Naive thymus-derived CD8-positive, alpha-beta T cell (primary cell): ENCODE measurements around the gene KANSL3. TPM values are rescaled to one million over a fixed set of nuclear protein-coding genes. Genes with fewer than 3 reads are reported as not detected.
A peak's percentile ranks its signal among the peaks of the same experiment; 100 is the strongest.
"Not testable (repeated sequence)": the region's sequence is repeated elsewhere in the genome, so short reads cannot be mapped to it uniquely, and the experiment has no call there.

ENCODE experiments used
- ATAC-seq, 2 donors: fragments of 150-1000 bp; cut with Tn5 transposase in 1 of 2; sonication (Bioruptor Pico), chemical (Tn5 transposase) in 1 of 2; 1 replicate in 1 of 2; 2 replicates in 1 of 2; pipeline ENCODE4 v1.10.0; 2021; ENCODE audit warnings: mild to moderate bottlenecking in 2 of 2, moderate library complexity in 2 of 2
- POLR2A ChIA-PET: fragments of 350-600 bp; sonication (Branson Sonifier 250); formaldehyde crosslinking; loops from one replicate; lab custom pipeline; 2021; ENCODE audit warnings: antibody characterized with exemption; lab: Charles Lee
- DNase-seq, 10 donors: peaks; one replicate each; pipeline versions ENCODE4 v3.0.0 to v3.0.0-alpha.2; 2020 to 2022
- H3K27ac Mint-ChIP-seq, 10 donors: one replicate each; pipeline ENCODE4 v1.8.0; 2020 to 2022; ENCODE audit warnings: mild to moderate bottlenecking in 10 of 10, mixed read lengths in 10 of 10, moderate library complexity in 4 of 10, inconsistent platforms in 1 of 10
- H3K27me3 Mint-ChIP-seq, 5 donors: one replicate each; pipeline ENCODE4 v1.8.0; 2021 to 2022; ENCODE audit warnings: mixed read lengths in 5 of 5
- H3K36me3 Mint-ChIP-seq, 3 donors: one replicate each; pipeline ENCODE4 v1.8.0; 2020 to 2022; ENCODE audit warnings: mixed read lengths in 3 of 3, mild to moderate bottlenecking in 2 of 3, inconsistent platforms in 1 of 3
- H3K4me1 Mint-ChIP-seq, 4 donors: one replicate each; pipeline ENCODE4 v1.8.0; 2021 to 2022; ENCODE audit warnings: mixed read lengths in 4 of 4
- H3K4me3 Mint-ChIP-seq, 10 donors: one replicate each; pipeline ENCODE4 v1.8.0; 2020 to 2022; ENCODE audit warnings: mild to moderate bottlenecking in 10 of 10, mixed read lengths in 10 of 10, moderate library complexity in 6 of 10, inconsistent platforms in 1 of 10
- H3K9me3 Mint-ChIP-seq, 9 donors: one replicate each; pipeline ENCODE4 v1.8.0; 2020 to 2022; ENCODE audit warnings: mixed read lengths in 9 of 9, mild to moderate bottlenecking in 3 of 9, inconsistent platforms in 1 of 9, moderate library complexity in 1 of 9
- polyA plus RNA-seq, 3 donors: library from polyadenylated mRNA; unstranded; fragments of 300-500 nt; fragmentation: Illumina TruSeq; gene quantifications; one replicate each; pipeline ENCODE4 v1.2.3, GENCODE V29; 2021
- total RNA-seq, 8 experiments: library from RNA in 2 of 8; stranded (reverse) in 2 of 8; gene quantifications; one replicate each; pipeline ENCODE4 v1.2.3 and lab custom pipeline; 2021 to 2026

The KANSL3 gene
- total and polyA plus RNA-seq, 5 experiments from 2014 or later, result 8.3 to 61.8 (median 18.2) TPM

DNA sequence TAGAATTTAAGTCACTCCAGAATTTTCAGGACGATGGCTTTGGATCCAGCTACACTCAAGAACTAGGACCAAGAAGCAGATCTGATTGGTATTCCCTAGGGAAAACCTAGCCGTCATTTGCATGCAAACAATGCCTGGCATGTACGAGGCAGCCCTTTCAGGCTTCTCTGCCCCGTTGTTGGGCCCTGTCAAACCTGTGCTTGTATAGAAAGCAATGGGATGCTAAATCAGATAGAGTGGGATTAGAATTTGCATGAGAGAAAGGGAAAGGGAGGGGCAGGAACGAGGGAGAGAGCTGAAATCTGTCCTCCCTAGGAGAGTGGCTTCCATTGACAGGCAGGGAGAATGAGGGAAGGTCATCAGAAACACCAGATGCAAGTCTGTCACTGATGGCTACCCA, 73.0 kb downstream of the KANSL3 start:
- Mint-ChIP-seq H3K9me3 (peaks cover 0 to 2% (median 0%) of the 10 kb centered on the region in 9 donors), H3K36me3 (peaks cover 0 to 3% (median 0%) of the 10 kb centered on the region in 3 donors), H3K4me3 (no peak overlapping the region), H3K4me1 (no peaks in the 10 kb centered on the region), H3K27me3 (no peaks in the 10 kb centered on the region), H3K27ac (no peak overlapping the region)
- no peak for DNase-seq
- ATAC-seq, result no peak
- POLR2A ChIA-PET, result interaction anchor here (0.5 kb wide), 1 partner anchor 173 kb away, joined by 3 read pairs; no protein-coding TSS in a partner anchor

- no peak for ATAC-seq
- Mint-ChIP-seq H3K9me3 (peaks cover 0 to 2% (median 0%) of the 10 kb centered on the region in 9 donors), H3K27me3 (no peaks in the 10 kb centered on the region), H3K4me1 (no peaks in the 10 kb centered on the region), H3K36me3 (peaks cover 0 to 3% (median 0%) of the 10 kb centered on the region in 3 donors), H3K27ac (no peak overlapping the region), H3K4me3 (no peak overlapping the region)
- no peak for DNase-seq
- POLR2A ChIA-PET, result interaction anchor here (0.5 kb wide), 1 partner anchor 172 kb away, joined by 3 read pairs; no protein-coding TSS in a partner anchor
Observed at GRCh38 chr2:96564563-96564962, 73.5 kb downstream of the KANSL3 start.

- H3K36me3 Mint-ChIP-seq, result no peaks in the 10 kb centered on the region
Observed at GRCh38 chr2:96564026-96564425, 74.1 kb downstream of the KANSL3 start.

GRCh38 chr2:96558485-96558884, 79.6 kb downstream of the KANSL3 start:
- H3K27me3 Mint-ChIP-seq, result no peaks in the 10 kb centered on the region
- no peak for DNase-seq
- no peak for ATAC-seq
- peak overlapping the region in 2 of 10 donors; percentile 17 to 33 for H3K27ac Mint-ChIP-seq
- peaks cover 6 to 24% (median 13%) of the 10 kb centered on the region in 4 donors for H3K4me1 Mint-ChIP-seq
- no peaks in the 10 kb centered on the region for H3K36me3 Mint-ChIP-seq
- POLR2A ChIA-PET, result no interaction called here
- peaks cover 0 to 2% (median 0%) of the 10 kb centered on the region in 9 donors for H3K9me3 Mint-ChIP-seq
- no peak overlapping the region for H3K4me3 Mint-ChIP-seq

More at GRCh38 chr2:96564026-96564425, 74.1 kb downstream of the KANSL3 start:
- DNase-seq (no peak), ATAC-seq (no peak)
- Mint-ChIP-seq H3K4me1 (no peaks in the 10 kb centered on the region), H3K4me3 (no peak overlapping the region), H3K9me3 (peaks cover 0 to 2% (median 0%) of the 10 kb centered on the region in 9 donors), H3K27ac (no peak overlapping the region), H3K27me3 (no peaks in the 10 kb centered on the region)
- POLR2A ChIA-PET, result no interaction called here

- peak overlapping the region in 2 of 10 donors; percentile 33 to 40 for H3K27ac Mint-ChIP-seq
Observed at GRCh38 chr2:96558061-96558460, 80.1 kb downstream of the KANSL3 start.

DNA sequence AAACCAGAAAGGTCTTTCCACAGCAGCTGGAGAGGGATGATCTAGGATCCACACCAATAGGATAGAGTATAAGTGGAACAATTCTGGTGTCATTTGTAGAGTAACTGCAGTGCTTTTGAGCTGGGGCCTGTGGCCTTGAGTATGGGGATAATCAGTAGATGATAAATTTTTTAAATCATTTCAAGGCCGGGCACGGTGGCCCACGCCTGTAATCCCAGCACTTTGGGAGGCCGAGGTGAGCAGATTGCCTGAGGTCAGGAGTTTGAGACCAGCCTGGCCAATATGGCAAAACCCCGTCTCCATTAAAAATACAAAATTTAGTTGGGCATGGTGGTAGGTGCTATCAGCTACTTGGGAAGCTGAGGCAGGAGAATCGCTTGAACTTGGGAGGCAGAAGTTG, 80.7 kb downstream of the KANSL3 start:
- POLR2A ChIA-PET, result interaction anchor here (1.7 kb wide), 1 partner anchor 20 kb away, joined by 10 read pairs; the partner anchor contains the start of gene ARID5A
- H3K4me3 Mint-ChIP-seq, H3K27me3 Mint-ChIP-seq, ATAC-seq, H3K9me3 Mint-ChIP-seq, DNase-seq, H3K36me3 Mint-ChIP-seq: not testable (repeated sequence)
- H3K27ac Mint-ChIP-seq, result peak overlapping the region in 1 of 10 donors; percentile 65
- peaks cover 6 to 28% (median 18%) of the 10 kb centered on the region in 4 donors for H3K4me1 Mint-ChIP-seq

More at GRCh38 chr2:96558061-96558460, 80.1 kb downstream of the KANSL3 start:
- H3K4me3 Mint-ChIP-seq, result no peak overlapping the region
- H3K9me3 Mint-ChIP-seq, result peaks cover 0 to 2% (median 0%) of the 10 kb centered on the region in 9 donors
- ATAC-seq, result no peak
- DNase-seq, result no peak
- H3K27me3 Mint-ChIP-seq, result no peaks in the 10 kb centered on the region
- H3K36me3 Mint-ChIP-seq, result no peaks in the 10 kb centered on the region
- POLR2A ChIA-PET, result interaction anchor here (1.7 kb wide), 1 partner anchor 21 kb away, joined by 10 read pairs; the partner anchor contains the start of gene ARID5A
- peaks cover 6 to 27% (median 16%) of the 10 kb centered on the region in 4 donors for H3K4me1 Mint-ChIP-seq

GRCh38 chr2:96556441-96557330, 81.4 kb downstream of the KANSL3 start:
- POLR2A ChIA-PET, result interaction anchor here (1.2 to 1.7 kb wide), 3 partner anchors 19 to 150 kb away, joined by 3 to 10 read pairs (median 4); partner anchors contain the start of gene ARID5A
- H3K4me1 Mint-ChIP-seq, result peaks cover 6 to 29% (median 19%) of the 10 kb centered on the region in 4 donors
- ATAC-seq (no peak), DNase-seq (no peak)
- peak overlapping the region in 5 of 10 donors; percentile 59 to 89 (median 78) for H3K27ac Mint-ChIP-seq
- no peaks in the 10 kb centered on the region for H3K9me3 Mint-ChIP-seq
- H3K27me3 Mint-ChIP-seq, result no peaks in the 10 kb centered on the region
- peaks cover 0 to 5% (median 0%) of the 10 kb centered on the region in 3 donors for H3K36me3 Mint-ChIP-seq
- H3K4me3 Mint-ChIP-seq, result no peak overlapping the region

DNA sequence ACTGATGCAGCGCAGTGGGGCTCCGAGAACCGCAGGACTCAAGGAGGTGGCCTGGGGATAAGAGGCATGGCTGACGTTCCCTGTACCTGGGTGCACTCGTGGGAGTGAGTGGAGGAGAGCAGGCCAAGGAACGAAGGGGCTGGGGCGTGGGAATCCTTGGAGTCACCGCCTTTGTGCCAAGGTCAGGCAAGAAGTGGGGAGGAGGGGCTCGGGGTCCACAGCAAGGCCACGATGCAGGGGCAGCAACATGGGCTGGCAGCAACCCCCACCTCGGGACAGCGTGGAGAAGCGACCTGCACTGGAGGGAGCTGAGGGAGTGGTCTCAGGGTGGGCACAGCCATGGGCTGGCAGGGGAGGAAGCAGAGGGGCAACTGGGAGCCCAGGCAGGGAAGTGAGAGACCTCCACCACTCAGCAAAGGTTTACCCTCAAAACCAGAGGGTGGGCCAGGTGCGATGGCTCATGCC, 82.9 kb downstream of the KANSL3 start:
- DNase-seq, result no peak
- ATAC-seq, result peak in 1 of 2 donors; percentile 2
- Mint-ChIP-seq H3K36me3 (peaks cover 0 to 5% (median 0%) of the 10 kb centered on the region in 3 donors), H3K27ac (peak overlapping the region in 5 of 10 donors; percentile 34 to 85 (median 77)), H3K4me3 (no peak overlapping the region), H3K27me3 (no peaks in the 10 kb centered on the region), H3K4me1 (peaks cover 6 to 29% (median 19%) of the 10 kb centered on the region in 4 donors), H3K9me3 (no peaks in the 10 kb centered on the region)
- POLR2A ChIA-PET, result interaction anchor here (0.6 to 4.2 kb wide), 10 partner anchors 16 to 250 kb away, joined by 3 to 123 read pairs (median 4); partner anchors contain the start of genes ARID5A and SNRNP200

DNA sequence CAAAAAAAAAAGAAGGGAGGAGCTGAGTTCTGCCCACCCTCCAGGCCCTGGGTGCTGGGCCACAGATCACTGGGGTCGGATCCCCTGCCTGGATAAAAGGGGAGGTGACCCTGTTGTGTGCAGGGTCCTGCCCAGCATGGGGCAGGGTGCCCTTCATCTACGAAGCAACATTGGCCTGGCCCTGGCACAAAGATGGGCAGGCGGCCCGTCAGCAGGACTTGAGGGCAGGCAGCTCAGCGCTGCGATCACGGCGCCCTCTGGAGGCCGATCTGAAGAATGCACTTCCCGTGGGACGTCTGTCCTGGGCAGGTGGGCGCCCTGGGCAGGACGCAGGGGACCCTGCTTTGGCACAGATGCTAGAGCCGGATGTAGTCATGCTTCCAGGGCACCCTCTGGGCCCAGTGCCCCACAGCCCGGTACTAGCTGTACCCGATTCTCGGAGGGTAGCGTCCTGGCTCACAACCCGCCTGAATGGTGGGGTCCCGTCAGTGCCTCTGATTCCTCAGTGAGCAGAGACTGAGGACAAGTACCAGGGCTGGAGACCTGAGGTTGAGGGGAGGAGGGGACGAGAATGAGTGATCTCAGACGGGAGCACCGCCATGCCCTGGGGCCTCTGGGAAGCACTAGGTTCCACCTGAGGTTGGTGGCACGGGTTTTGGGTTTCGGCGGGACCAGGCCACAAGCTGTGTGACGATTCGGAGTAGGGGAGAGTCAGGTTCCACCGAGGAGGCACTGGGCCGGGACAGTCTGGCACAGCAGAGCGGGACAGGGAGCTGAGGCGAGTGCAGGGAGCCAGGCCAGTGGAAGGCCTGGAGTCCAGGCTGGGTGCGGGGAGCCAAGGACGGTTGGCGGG, 83.6 kb downstream of the KANSL3 start:
- no peaks in the 10 kb centered on the region for H3K9me3 Mint-ChIP-seq
- peaks cover 6 to 29% (median 19%) of the 10 kb centered on the region in 4 donors for H3K4me1 Mint-ChIP-seq
- peak; percentile 54 to 88 (median 72) for DNase-seq
- H3K4me3 Mint-ChIP-seq, result peak overlapping the region in 5 of 10 donors; percentile 39 to 48 (median 41)
- H3K27ac Mint-ChIP-seq, result peak overlapping the region; percentile 43 to 93 (median 80)
- peak; percentile 56 to 66 for ATAC-seq
- POLR2A ChIA-PET, result interaction anchor here (0.6 to 4.2 kb wide), 15 partner anchors 10 to 249 kb away, joined by 3 to 123 read pairs (median 5); partner anchors contain the start of genes ARID5A and SNRNP200
- H3K27me3 Mint-ChIP-seq, result no peaks in the 10 kb centered on the region
- H3K36me3 Mint-ChIP-seq, result peaks cover 0 to 9% (median 0%) of the 10 kb centered on the region in 3 donors

DNA sequence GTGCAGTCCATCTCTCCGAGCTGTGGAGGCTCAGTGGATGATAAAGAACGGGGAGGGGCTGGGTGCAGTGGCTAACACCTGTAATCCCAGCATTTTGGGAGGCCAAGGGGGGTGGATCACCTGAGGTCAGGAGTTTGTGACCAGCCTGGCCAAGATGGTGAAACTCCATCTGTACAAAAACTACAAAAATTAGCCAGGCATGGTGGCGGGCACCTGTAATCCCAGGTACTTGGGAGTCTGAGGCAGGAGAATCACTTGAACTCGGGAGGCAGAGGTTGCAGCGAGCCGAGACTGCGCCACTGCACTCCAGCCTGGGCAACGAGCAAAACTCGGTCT, 84.2 kb downstream of the KANSL3 start:
- Mint-ChIP-seq H3K4me1 (peaks cover 6 to 29% (median 19%) of the 10 kb centered on the region in 4 donors), H3K27ac (peak overlapping the region; percentile 43 to 93 (median 80)), H3K36me3 (peaks cover 0 to 10% (median 0%) of the 10 kb centered on the region in 3 donors), H3K4me3 (peak overlapping the region in 7 of 10 donors; percentile 40 to 70 (median 42))
- peak in 1 of 10 donors; percentile 6 for DNase-seq
- ATAC-seq, H3K27me3 Mint-ChIP-seq, H3K9me3 Mint-ChIP-seq: not testable (repeated sequence)
- POLR2A ChIA-PET, result interaction anchor here (0.8 to 4.2 kb wide), 11 partner anchors 9 to 249 kb away, joined by 3 to 123 read pairs (median 6); partner anchors contain the start of genes ARID5A and SNRNP200

DNA sequence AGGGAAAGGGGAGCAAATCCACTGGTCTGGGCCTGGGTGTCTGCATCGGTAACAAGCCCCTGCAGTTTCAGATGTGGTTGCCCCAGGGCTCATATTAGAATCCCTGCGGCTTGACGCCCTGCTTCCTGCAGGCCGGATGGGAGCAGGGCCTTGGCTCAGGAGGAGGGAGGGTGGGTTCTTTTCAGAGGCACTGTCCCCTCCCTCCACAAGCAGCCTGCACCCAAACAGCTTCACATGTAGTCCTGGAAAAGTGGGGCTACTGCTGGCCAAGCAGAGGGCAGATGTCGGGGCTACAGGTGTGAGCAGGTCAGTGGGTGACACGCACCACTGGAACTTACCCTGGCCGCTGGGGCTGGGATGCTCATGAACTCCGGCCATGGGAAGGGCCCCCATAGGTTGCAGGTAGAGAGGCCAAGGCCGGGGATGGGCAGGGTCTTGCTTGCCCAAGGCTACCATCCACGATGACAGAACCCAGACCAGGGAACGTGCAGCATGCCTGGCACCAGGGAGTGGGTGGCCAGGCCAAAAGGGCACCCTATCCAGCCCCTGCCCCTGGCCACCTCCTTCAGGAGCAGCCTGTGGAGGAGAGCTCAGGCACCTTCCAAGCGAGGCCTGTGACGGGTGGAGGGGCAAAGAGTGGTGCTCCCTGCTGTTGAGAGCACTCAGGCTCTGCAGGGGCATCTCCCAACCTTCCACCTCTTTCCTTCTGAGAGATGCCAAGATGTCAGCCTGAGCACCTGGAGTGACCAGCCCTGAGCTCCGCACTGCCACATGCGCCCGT, 84.7 kb downstream of the KANSL3 start:
- Mint-ChIP-seq H3K27ac (peak overlapping the region in 9 of 10 donors; percentile 6 to 93 (median 82)), H3K36me3 (peaks cover 0 to 15% (median 0%) of the 10 kb centered on the region in 3 donors), H3K27me3 (no peaks in the 10 kb centered on the region), H3K9me3 (no peaks in the 10 kb centered on the region), H3K4me1 (peaks cover 6 to 29% (median 19%) of the 10 kb centered on the region in 4 donors), H3K4me3 (peak overlapping the region in 7 of 10 donors; percentile 40 to 70 (median 42))
- POLR2A ChIA-PET, result interaction anchor here (1.2 to 4.2 kb wide), 8 partner anchors 14 to 248 kb away, joined by 5 to 123 read pairs (median 12); partner anchors contain the start of genes ARID5A and SNRNP200
- ATAC-seq (peak in 1 of 2 donors; percentile 2), DNase-seq (peak in 1 of 10 donors; percentile 23)
